SW 1271 (cell line): Measurements from ENCODE around the gene C1orf159.

Source experiments
- DNase-seq, 2 experiments: peaks; one replicate each; lab custom pipeline; 2025; lab: John Stamatoyannopoulos, UW

Gene C1orf159

GRCh38 chr1:1038694-1039093 lies 77.2 kb downstream of the C1orf159 start:
- DNase-seq: no peak

GRCh38 chr1:1037366-1038327 lies 78.2 kb downstream of the C1orf159 start:
- DNase-seq: no peak

- DNase-seq: no peak
These were observed 80.5 kb downstream of the C1orf159 start for GRCh38 chr1:1035291-1035943.

GRCh38 chr1:1034439-1034781 lies 81.5 kb downstream of the C1orf159 start:
- DNase-seq: no peak

- DNase-seq: no peak
These were observed 82.0 kb downstream of the C1orf159 start for GRCh38 chr1:1033731-1034438.

- DNase-seq: no peak
These were observed 82.8 kb downstream of the C1orf159 start for GRCh38 chr1:1033009-1033587.

- no peak for DNase-seq
These were observed 83.5 kb downstream of the C1orf159 start for GRCh38 chr1:1032424-1032823.
